Uterus (tissue), 4 donors: ENCODE measurements around the gene TMEM89. TPM values are rescaled to one million over a fixed set of nuclear protein-coding genes. Genes with fewer than 3 reads are reported as not detected.

Experiments
- DNase-seq, 2 donors: peaks; one replicate each; pipeline ENCODE4 v3.0.0-alpha.2; 2019 to 2020
- H3K27ac ChIP-seq, 2 donors: fragments of 200-600 bp; sonication (generic); 1 replicate in 1 of 2; 2 replicates in 1 of 2; pipeline ENCODE4 v1.5.1; 2016 to 2018
- H3K27me3 ChIP-seq, 2 donors: fragments of 200-600 bp; sonication (generic); one replicate each; pipeline ENCODE4 v1.5.1; 2018 to 2019; ENCODE audit warnings: control low read depth in 1 of 2
- H3K36me3 ChIP-seq, 2 donors: fragments of 200-600 bp; sonication (generic); one replicate each; pipeline ENCODE4 v1.5.1; 2019; ENCODE audit warnings: control low read depth in 1 of 2
- H3K4me1 ChIP-seq, 2 donors: fragments of 200-600 bp; sonication (generic); one replicate each; pipeline ENCODE4 v1.5.1; 2018 to 2019; ENCODE audit warnings: control low read depth in 1 of 2
- H3K4me3 ChIP-seq, 2 donors: fragments of 200-600 bp; sonication (generic); 1 replicate in 1 of 2; 2 replicates in 1 of 2; pipeline ENCODE4 v1.5.1; 2018 to 2019; ENCODE audit warnings: mild to moderate bottlenecking in 1 of 2
- H3K9me3 ChIP-seq, 2 donors: fragments of 200-600 bp; sonication (generic); one replicate each; pipeline ENCODE4 v1.5.1; 2019; ENCODE audit warnings: control low read depth in 1 of 2
- CTCF ChIP-seq, 4 experiments: fragments of 200-600 bp in 2 of 4; fragments of 450-650 bp in 2 of 4; sonication (generic) in 2 of 4; IDR thresholded peaks; one replicate each; pipeline ENCODE4 v1.5.1; 2016 to 2019; ENCODE audit warnings: antibody characterized with exemption in 4 of 4, mild to moderate bottlenecking in 2 of 4, moderate library complexity in 1 of 4
- POLR2A ChIP-seq, 2 donors: fragments of 450-650 bp; IDR thresholded peaks; one replicate each; pipeline ENCODE4 v1.6.1; 2016; ENCODE audit warnings: antibody characterized with exemption in 2 of 2, mild to moderate bottlenecking in 1 of 2, moderate library complexity in 1 of 2
- intact Hi-C: fragments of 100-400 bp; cut with DNase I; formaldehyde crosslinking; loops from one replicate; pipeline ENCODE4 v1.15.1; 2023; ENCODE audit warnings: low total_unique reads
- total RNA-seq, 4 donors: library from RNA; depleted of rRNA in 3 of 4; stranded (reverse); fragments of >200 nt in 3 of 4; gene quantifications; one replicate each; pipeline versions ENCODE4 v1.1.0 to v1.2.4, GENCODE V29; 2014 to 2023
- donor health status: DM: yes; HTN: yes; CAD: no.

Gene TMEM89, protein sequence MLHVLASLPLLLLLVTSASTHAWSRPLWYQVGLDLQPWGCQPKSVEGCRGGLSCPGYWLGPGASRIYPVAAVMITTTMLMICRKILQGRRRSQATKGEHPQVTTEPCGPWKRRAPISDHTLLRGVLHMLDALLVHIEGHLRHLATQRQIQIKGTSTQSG
- not detected for total RNA-seq

GRCh38 chr3:48621461-48621869, at the start of gene TMEM89:
TMEM89 (minus strand) TSS chr3:48621769; CDS start chr3:48621756, 13 bp downstream.
- intact Hi-C loops = no loop called here
- Histone ChIP-seq H3K4me3 (no peak within 1 kb of the TSS), H3K27me3 (no peaks in the 10 kb centered on the region), H3K9me3 (no peaks in the 10 kb centered on the region), H3K4me1 (no peaks in the 10 kb centered on the region), H3K36me3 (no peaks in the 10 kb centered on the region), H3K27ac (no peak within 1 kb of the TSS)
- TF ChIP-seq CTCF (IDR thresholded peaks at IDR 0.05) (no peak), POLR2A (IDR thresholded peaks at IDR 0.05) (no peak)
- no peak for DNase-seq

DNA sequence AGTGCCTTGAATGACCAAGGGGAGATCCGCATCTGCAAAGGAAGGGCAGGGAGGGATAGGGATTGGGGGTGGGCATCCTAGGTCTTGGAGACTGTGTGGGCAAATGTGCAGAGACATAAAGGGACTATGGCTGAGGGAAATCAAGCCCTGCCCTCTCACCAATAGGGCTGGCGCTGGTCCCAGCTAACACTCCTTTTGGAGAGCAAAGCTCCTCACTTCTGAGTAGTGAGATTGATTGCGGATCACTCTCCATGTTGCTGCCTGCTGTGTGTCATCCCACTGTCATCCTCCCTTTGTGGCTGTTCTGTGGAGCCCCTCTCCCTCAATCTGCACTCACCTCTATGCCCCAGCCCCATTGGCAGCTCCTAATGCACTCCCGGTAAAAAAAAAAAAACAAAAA, 43.4 kb upstream of the TMEM89 start:
- intact Hi-C loops = no loop called here
- no peaks in the 10 kb centered on the region for H3K36me3 ChIP-seq
- H3K27ac ChIP-seq = no peak overlapping the region
- no peaks in the 10 kb centered on the region for H3K9me3 ChIP-seq
- no peak for DNase-seq
- no peak for TF ChIP-seq CTCF (IDR thresholded peaks at IDR 0.05)
- TF ChIP-seq POLR2A (IDR thresholded peaks at IDR 0.05) = no peak
- no peak overlapping the region for H3K4me3 ChIP-seq
- H3K4me1 ChIP-seq = peaks cover 0 to 12% of the 10 kb centered on the region in 2 donors
- peaks cover 0 to 5% of the 10 kb centered on the region in 2 donors for H3K27me3 ChIP-seq

GRCh38 chr3:48664313-48664644, 42.7 kb upstream of the TMEM89 start:
- Histone ChIP-seq H3K4me3 (no peak overlapping the region), H3K27me3 (peaks cover 0 to 5% of the 10 kb centered on the region in 2 donors), H3K27ac (peak overlapping the region in 1 of 2 donors; percentile 80), H3K4me1 (peaks cover 0 to 12% of the 10 kb centered on the region in 2 donors), H3K9me3 (no peaks in the 10 kb centered on the region), H3K36me3 (no peaks in the 10 kb centered on the region)
- intact Hi-C loops = no loop called here
- TF ChIP-seq CTCF (IDR thresholded peaks at IDR 0.05) (no peak), POLR2A (IDR thresholded peaks at IDR 0.05) (no peak)
- no peak for DNase-seq

GRCh38 chr3:48663489-48664312, 42.1 kb upstream of the TMEM89 start:
- peaks cover 0 to 5% of the 10 kb centered on the region in 2 donors for H3K27me3 ChIP-seq

More at GRCh38 chr3:48663489-48664312, 42.1 kb upstream of the TMEM89 start:
- Histone ChIP-seq H3K36me3 (no peaks in the 10 kb centered on the region), H3K9me3 (no peaks in the 10 kb centered on the region), H3K4me1 (peaks cover 0 to 12% of the 10 kb centered on the region in 2 donors), H3K4me3 (peak overlapping the region; percentile 33 to 41), H3K27ac (peak overlapping the region; percentile 80)
- TF ChIP-seq POLR2A (IDR thresholded peaks at IDR 0.05) = peak; percentile 13 to 64
- TF ChIP-seq CTCF (IDR thresholded peaks at IDR 0.05) = peak; percentile 52 to 71 (median 64)
- intact Hi-C loops = no loop called here
- DNase-seq = peak; percentile 83 to 94
